HG03066 (cell line): ENCODE measurements around the gene GRIN2A.

Experiments used
- ATAC-seq: cut with Tn5 transposase; IDR thresholded peaks from one replicate; pipeline ENCODE4 v1.9.1; 2021; ENCODE audit warnings: low read depth; ENCODE audit not compliant: unreplicated experiment

GRIN2A gene

GRCh38 chr16:10182222-10183053 lies at the start of gene GRIN2A:
Gene GRIN2A (minus strand): TSS chr16:10182428. CDS start chr16:10180411, 2,017 bp downstream.
- no peak for ATAC-seq

DNA sequence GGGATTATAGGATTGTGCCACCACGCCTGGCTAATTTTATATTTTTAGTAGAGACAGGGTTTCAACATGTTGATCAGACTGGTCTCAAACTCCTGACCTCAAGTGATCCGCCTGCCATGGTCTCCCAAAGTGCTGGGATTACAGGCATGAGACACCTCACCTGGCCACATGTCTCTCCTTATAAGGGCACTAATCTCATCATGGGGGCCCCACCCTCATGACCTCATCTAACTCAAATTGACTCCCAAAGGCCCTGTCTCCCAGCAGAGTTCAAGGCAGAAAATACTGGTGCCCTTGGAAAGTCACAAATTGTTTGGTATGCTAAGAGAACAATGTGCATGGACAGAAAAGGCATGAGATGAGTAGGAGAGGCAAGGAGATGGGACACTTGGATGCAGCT lies 49.3 kb upstream of the GRIN2A start:
- ATAC-seq = no peak

DNA sequence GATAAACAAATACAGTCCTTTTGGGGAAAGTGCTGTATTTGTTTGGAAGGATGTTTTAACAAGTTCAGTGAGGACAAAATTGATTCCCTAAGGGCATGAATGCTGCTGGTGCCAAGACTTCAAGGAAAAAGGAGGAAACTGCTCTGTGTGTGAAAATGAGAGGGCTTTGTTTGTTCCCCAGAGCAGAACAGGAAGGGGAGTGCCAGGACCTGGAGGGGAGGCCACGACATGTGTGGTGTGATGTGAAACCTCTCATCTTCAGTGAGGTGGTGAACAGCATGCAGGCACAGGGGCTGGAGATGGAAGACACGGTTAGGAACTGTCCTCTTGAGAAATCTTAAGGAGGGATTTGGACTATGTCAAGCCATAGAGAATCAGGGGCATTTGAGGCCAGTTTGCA lies 46.6 kb upstream of the GRIN2A start:
- peak; percentile 52 for ATAC-seq

- ATAC-seq = no peak
Observed at GRCh38 chr16:10226987-10227306, 44.7 kb upstream of the GRIN2A start.

DNA sequence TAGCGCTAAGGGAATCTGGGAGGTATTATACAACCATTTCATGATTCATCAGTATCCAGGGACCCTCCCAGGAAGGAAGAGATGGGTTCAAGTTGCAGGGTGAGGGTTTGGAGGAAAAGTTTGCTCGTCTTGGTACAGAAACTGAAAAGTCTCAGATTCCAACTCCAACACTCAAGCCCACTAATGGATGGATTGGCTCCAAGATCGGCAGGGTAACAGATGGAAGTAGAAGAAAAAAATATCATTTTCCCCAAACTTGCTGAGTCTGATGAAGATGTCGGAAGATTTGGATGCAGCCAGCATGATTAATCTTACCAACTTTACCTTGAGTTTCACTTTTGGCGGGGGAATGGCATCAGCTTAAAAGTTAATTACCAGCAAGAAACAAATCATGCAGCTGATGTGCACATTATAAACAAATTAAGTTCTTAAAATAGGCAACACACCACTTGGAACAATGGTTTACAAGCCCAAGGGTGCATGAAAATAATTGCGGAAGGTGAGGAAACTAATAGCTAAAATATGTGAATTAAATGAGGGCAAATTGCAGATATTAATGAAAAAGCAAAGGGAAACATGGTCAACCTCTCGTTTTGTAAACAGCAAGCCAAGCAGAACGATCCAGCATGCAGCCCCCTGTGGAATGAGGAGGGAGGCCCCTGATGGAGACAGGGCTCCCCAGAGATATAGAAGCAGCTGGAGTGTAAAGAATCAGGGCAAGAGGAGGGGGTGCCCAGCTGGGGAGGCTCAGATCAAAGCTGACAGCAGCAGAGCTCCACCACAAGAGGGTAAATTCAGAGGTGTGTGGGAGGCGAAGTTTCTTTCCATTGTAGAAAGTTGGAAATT lies 44.1 kb upstream of the GRIN2A start:
- ATAC-seq = no peak

- no peak for ATAC-seq
Observed at GRCh38 chr16:10225653-10226052, 43.4 kb upstream of the GRIN2A start.

DNA sequence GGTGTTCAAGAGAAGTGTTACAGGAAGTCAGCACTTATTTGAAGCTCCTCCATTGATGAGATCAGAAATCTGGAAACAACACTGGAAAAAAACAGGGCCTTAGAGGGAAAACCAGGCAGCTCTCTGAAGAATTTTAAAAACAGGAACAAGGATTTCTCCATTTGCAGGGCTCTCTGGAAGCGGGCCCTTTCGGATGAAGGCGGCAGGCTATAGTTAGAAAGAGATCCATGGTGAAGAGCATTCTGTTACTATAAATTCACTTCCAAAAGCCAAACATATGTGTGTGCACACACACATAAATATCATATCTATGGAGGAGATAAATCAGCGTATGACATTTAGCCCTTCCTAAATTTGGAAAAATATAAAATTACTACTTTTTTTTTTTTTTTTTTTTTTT lies 42.6 kb upstream of the GRIN2A start:
- ATAC-seq = no peak

DNA sequence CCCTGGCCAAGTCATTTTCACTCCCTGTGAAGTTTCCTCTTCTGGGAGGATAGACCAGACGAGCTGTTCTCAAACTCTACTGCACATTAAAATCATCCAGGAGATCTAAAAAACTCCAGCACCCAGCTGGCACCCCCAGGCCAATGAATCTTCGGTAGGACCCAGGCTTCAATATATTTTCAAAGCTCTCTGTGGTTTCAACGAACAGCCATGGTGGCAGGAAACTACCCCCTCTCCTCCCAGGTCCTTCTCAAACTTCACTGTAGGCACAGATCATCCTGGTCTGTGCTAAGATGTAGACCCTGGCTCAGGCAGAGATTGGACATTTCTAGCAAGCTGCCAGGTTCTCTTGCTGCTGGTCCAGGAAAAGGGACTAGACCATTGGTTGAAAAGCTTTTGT lies 38.7 kb upstream of the GRIN2A start:
- ATAC-seq = no peak

DNA sequence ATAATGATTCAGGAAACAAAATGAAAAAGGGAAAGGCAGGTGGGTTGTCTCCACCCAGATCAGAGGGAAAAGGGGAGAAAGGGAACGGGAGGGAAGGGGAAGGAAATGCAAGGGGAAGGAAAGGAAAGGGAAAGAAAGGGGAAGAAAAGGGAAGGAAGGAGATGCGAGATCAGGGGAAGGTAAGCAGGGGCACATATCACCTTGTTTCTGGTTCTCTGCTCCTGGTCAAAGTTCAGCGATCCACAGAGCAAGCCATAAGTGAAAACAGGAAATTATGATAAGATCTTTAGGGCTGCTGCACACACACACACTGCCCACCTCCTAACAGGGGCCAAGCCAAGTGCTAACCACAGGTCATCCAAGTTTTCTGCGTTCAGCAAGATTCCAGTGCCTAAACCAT lies 37.5 kb upstream of the GRIN2A start:
- no peak for ATAC-seq

DNA sequence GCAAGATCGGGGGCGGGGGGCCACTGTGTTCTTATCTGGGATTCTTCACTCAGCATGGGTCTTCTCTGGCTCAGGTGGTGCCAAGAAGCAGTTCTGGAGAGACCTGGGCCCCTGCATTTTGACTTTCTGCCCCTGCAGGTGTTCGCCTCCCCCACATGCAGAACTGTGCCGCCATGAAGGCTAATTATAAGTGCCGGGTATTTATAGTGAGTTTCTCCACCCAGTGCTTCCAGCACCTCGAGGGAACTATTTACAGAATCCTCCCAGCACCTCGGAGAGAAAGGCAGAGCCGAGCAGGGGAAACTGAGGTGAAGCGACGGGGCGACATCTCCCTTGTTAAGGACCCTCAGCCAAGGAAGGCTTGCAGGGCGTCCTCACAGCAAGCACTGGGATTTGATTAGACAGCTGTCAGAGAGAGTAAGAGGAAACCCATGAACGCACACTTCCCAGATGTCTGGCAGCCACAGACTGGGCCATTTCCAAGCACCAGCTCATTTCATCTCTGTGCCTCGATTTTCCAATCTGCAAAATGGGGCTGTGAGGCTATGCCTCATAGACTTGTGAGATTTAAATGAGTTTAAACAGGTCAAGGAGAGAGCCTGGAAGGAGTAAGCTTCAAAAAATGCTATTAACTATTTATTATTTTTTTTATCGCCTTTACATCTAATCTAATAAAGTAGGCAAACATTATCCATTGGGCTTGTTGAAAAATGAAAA lies 36.4 kb upstream of the GRIN2A start:
- no peak for ATAC-seq

DNA sequence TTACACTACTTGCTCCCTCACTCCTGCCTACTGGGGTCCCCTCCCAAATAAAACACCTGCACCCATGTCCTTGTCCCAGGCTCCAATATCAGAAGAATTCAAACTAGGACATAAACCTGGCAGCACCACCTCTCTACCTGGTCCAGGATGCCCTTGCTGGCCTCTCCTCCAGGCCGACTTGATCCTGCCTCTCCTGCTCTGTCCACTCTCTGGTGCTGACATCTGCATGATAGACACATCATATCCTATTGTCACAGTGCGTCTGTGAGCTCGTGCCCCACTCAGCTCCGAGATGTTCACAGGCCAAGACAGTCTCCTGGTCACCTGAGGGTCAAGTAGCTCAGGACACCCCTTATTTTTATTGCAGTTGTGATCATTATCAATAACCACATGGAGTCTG lies 31.5 kb upstream of the GRIN2A start:
- no peak for ATAC-seq

DNA sequence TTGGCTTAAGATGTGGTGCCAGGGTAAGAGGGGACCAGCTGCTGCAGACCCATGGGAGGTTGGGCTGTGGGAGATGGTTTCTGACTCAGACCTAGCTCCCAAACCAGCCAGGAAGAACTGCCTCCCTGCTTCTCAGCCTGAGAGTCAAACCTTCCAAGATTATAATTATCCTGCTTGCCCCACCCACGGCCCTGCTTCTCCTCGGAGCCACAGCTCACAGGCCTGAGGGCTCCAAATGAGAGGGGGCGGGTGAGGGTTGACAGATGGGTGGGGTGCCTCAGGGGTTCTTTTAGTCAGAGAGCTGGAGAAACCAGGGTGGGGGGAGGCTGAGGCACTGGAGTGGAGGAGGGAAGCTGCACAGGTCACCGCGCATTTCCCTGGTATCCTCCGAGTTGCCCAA lies 28.7 kb upstream of the GRIN2A start:
- no peak for ATAC-seq

DNA sequence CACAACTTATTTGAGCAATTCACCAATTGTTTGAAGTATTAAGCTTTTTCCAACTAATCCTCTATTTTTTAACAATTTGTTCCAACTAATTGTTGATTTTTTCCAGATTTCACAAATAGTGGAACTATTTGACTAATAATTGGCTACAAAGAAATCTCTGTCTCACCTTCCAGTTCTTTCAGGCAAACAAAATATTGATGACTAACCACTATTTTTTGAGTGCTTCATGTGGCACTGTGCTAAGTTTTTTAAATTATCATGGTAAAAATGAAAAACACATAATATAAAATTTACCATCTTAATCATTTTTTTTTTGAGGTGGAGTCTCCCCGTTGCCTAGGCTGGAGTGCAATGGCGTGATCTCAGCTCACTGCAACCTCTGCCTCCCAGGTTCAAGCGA lies 24.6 kb upstream of the GRIN2A start:
- ATAC-seq = no peak

- no peak for ATAC-seq
Observed at GRCh38 chr16:10206215-10206614, 24.0 kb upstream of the GRIN2A start.

DNA sequence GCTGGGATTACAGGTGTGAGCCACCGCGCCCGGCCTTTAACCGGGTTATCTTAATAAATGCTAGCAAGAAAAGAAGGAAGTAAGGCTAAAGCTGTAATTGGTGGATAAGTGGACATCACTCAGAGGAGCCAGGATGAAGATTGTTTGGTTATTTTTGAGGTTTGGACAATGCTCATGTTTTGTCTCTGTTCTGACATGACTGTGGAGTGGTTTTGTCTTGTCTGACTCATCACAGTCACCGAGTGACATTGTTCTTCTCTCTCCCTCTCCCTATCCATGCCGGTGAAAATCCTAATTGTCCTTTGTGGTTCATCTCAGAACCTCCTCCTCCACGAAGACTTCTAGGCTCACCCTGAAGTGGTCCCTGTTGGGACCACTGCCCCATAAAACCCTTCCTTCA lies 23.5 kb upstream of the GRIN2A start:
- no peak for ATAC-seq

DNA sequence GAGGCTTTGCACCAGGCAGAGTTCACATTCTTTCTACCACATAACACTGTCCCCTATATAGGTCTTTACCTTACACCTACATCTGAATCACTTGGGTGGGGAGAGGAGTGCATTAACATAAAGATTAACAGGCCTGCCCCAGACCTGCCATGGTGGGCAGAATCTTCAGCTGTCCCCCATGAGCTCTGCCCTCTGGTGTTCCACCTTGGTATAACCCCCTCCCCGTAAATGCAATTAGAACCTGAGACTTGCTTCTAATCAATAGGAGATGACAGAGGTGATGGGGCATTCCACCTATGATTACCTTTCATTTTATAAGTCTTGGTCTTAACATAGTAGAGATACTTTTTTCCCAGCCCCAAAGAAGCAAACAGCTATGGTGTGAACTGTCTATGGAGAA lies 20.4 kb upstream of the GRIN2A start:
- no peak for ATAC-seq

GRCh38 chr16:10200637-10201586 lies 18.7 kb upstream of the GRIN2A start:
- no peak for ATAC-seq

DNA sequence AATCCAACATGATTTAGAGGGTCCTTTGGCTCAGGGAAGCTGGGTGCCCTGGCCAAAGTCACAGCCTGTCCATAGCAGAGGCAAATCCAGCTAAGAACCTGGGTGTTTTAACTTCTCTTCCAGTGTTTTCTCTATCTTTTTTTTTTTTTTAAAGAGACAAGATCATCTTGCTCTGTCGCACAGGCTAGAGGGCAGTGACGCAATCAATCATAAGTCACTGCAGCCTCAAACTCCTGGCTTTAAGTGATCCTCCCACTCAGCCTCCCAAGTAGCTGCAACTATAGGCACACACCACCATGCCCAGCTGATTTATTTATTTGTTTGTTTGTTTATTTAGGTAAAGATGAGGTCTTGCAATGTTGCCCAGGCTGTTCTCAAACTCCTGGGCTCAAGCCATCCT lies 14.8 kb upstream of the GRIN2A start:
- ATAC-seq = no peak

- ATAC-seq = no peak
Observed at GRCh38 chr16:10191096-10191495, 8.9 kb upstream of the GRIN2A start.

DNA sequence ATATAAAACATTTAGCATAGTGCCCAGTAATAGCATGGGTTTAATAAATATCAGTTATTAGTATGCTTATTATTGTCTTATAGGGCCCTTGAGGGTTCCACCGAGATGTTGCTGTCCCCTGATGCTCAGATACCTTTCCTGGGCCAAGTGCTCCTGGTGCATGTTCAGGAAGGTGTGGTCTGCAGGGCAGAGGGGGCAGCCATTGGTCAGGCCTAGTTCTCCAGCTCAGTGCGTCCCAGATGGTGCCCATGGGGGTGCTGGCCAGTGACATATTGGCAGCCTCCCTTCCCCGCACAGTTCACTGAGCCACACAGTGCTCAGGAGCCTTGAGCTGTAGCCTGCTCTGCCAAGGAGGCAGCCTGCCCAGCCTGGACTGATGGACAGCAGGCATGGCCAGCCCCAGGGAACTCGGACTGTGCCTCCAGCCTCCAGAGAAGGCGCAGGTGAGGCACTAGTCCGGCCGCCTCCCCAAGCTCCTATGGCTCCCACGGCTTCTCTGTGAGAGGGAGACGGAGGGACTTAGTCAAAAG lies 7.7 kb upstream of the GRIN2A start:
- no peak for ATAC-seq
